ENCODE results near the gene RGS12.

DNA sequence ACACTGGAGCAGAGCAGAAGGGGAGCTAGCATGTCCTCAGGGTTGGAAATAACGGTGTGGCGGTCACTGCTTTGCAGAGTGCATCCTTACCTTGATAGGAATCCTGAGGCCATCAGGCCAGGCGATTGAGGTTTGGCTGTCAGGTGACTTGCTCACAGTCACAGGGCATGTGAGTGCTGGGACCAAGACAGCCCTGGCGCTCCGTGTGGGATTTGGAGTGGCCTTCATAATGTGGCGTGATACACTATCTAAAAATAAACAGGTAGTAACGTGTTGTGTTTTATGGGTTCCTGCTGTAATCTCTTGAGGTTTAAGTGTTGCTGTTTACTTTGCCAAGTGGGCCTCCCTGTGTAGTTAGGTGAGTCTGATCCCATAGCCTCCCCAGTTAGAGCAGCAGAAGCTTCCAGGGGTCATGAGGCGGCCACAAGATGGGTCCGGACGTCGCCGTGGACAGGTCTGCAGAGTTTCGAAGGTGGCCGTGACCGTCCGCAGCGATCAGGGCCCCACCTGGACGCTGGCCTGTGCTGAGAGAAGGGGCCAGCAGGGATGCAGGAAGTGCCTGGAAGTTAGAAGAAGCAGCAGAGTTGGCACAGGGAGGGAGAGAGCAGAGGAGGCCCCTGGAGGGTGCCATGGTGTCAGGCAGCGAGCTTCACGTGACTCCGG is 27.7 kb downstream of the RGS12 start:
- TF ChIP-seq, protein P1, sequence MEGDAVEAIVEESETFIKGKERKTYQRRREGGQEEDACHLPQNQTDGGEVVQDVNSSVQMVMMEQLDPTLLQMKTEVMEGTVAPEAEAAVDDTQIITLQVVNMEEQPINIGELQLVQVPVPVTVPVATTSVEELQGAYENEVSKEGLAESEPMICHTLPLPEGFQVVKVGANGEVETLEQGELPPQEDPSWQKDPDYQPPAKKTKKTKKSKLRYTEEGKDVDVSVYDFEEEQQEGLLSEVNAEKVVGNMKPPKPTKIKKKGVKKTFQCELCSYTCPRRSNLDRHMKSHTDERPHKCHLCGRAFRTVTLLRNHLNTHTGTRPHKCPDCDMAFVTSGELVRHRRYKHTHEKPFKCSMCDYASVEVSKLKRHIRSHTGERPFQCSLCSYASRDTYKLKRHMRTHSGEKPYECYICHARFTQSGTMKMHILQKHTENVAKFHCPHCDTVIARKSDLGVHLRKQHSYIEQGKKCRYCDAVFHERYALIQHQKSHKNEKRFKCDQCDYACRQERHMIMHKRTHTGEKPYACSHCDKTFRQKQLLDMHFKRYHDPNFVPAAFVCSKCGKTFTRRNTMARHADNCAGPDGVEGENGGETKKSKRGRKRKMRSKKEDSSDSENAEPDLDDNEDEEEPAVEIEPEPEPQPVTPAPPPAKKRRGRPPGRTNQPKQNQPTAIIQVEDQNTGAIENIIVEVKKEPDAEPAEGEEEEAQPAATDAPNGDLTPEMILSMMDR (conservative IDR thresholded peaks at IDR 0.05): no peak
- no peak for TF ChIP-seq ZFX (IDR thresholded peaks at IDR 0.05)

All from C4-2B (cell line).